IMR-90 (cell line): Measurements from ENCODE around the gene OR2AJ1. TPM values are rescaled to one million over a fixed set of nuclear protein-coding genes. Genes with fewer than 3 reads are reported as not detected.

ENCODE experiments used
- ATAC-seq: fragments of 200-7000 bp; cut with Tn5 transposase; 2 replicates; pipeline ENCODE4 v1.9.1; 2020; ENCODE audit warnings: low read depth, mild to moderate bottlenecking, moderate library complexity
- BruUV-seq: library from RNA; stranded (reverse); fragments of 400-500 nt; replicated peaks from 2 replicates; lab custom pipeline; 2021; lab: Mats Ljungman, UMichigan
- CTCF ChIA-PET: fragments of 300-600 bp; formaldehyde crosslinking; extraction: SDS; loops from one replicate; lab custom pipeline; 2021; ENCODE audit warnings: antibody characterized with exemption; lab: Yijun Ruan, JAX
- POLR2A ChIA-PET: fragments of 300-600 bp; sonication (Branson Sonifier 250); formaldehyde crosslinking; loops from one replicate; lab custom pipeline; 2022; ENCODE audit warnings: antibody characterized with exemption; ENCODE audit not compliant: unreplicated experiment; lab: Charles Lee
- DNase-seq: peaks from one replicate; pipeline ENCODE4 v3.0.0; 2013
- H2AFZ ChIP-seq: replicated peaks from 2 replicates; pipeline ENCODE3; 2013; ENCODE audit warnings: low read length, mild to moderate bottlenecking; ENCODE audit not compliant: poor library complexity
- H2AK5ac ChIP-seq: 2 replicates; pipeline ENCODE4 v1.6.1; 2013; ENCODE audit warnings: low read depth, low read length, inconsistent platforms
- H2AK9ac ChIP-seq: replicated peaks from 2 replicates; pipeline ENCODE3; 2013; ENCODE audit warnings: mild to moderate bottlenecking, low read depth, low read length, moderate library complexity; ENCODE audit not compliant: poor library complexity
- H2BK120ac ChIP-seq: 2 replicates; pipeline ENCODE4 v1.6.1; 2013; ENCODE audit warnings: low read depth, low read length, inconsistent platforms
- H2BK15ac ChIP-seq: 3 replicates; pipeline ENCODE4 v1.6.1; 2013; ENCODE audit warnings: low read depth, low read length, inconsistent platforms
- H2BK20ac ChIP-seq: 2 replicates; pipeline ENCODE4 v1.6.1; 2013; ENCODE audit warnings: low read depth, mild to moderate bottlenecking, inconsistent platforms, low read length, moderate library complexity
- H2BK5ac ChIP-seq: 2 replicates; pipeline ENCODE4 v1.6.1; 2013; ENCODE audit warnings: mild to moderate bottlenecking, low read depth, low read length, inconsistent platforms; ENCODE audit not compliant: poor library complexity, severe bottlenecking
- H3K14ac ChIP-seq: replicated peaks from 2 replicates; pipeline ENCODE4 v1.6.1; 2013; ENCODE audit warnings: low read depth, low read length, inconsistent platforms
- H3K18ac ChIP-seq: 2 replicates; pipeline ENCODE4 v1.6.1; 2013; ENCODE audit warnings: low read depth, low read length, control low read depth
- H3K23ac ChIP-seq: 2 replicates; pipeline ENCODE4 v1.6.1; 2013; ENCODE audit warnings: low read depth, low read length, inconsistent platforms
- H3K27ac ChIP-seq: 2 replicates; pipeline ENCODE4 v1.5.1; 2013; ENCODE audit warnings: mild to moderate bottlenecking, control low read depth, low read length; ENCODE audit not compliant: insufficient read depth
- H3K27me3 ChIP-seq: 2 replicates; pipeline ENCODE4 v1.6.1; 2013; ENCODE audit warnings: low read length; ENCODE audit not compliant: control insufficient read depth, insufficient read depth
- H3K36me3 ChIP-seq: 2 replicates; pipeline ENCODE4 v1.6.1; 2013; ENCODE audit warnings: low read length, mixed read lengths; ENCODE audit not compliant: control insufficient read depth, insufficient read depth
- H3K4ac ChIP-seq: 2 replicates; pipeline ENCODE4 v1.6.1; 2013; ENCODE audit warnings: low read depth, low read length, inconsistent platforms
- H3K4me1 ChIP-seq: 2 replicates; pipeline ENCODE4 v1.6.1; 2013; ENCODE audit warnings: low read length, mixed read lengths; ENCODE audit not compliant: control insufficient read depth, insufficient read depth
- H3K4me2 ChIP-seq: 2 replicates; pipeline ENCODE4 v1.6.1; 2013; ENCODE audit warnings: low read depth, mild to moderate bottlenecking, control low read depth, low read length, moderate library complexity
- H3K4me3 ChIP-seq: 2 replicates; pipeline ENCODE4 v1.5.1; 2013; ENCODE audit warnings: low read depth, mild to moderate bottlenecking, control low read depth, low read length, moderate library complexity; ENCODE audit not compliant: insufficient read depth
- H3K56ac ChIP-seq: 2 replicates; pipeline ENCODE4 v1.6.1; 2013; ENCODE audit warnings: low read length, inconsistent platforms; ENCODE audit not compliant: insufficient read depth; ENCODE audit errors: extremely low read depth
- H3K79me1 ChIP-seq, 2 experiments: 2 replicates each; pipeline ENCODE4 v1.6.1; 2013; ENCODE audit warnings: low read length in 2 of 2, inconsistent platforms in 1 of 2, low read depth in 1 of 2
- H3K9ac ChIP-seq: 2 replicates; pipeline ENCODE4 v1.6.1; 2013; ENCODE audit warnings: low read depth, low read length, control low read depth
- H3K9me1 ChIP-seq: 2 replicates; pipeline ENCODE4 v1.6.1; 2013; ENCODE audit warnings: low read length, inconsistent platforms; ENCODE audit not compliant: insufficient read depth
- H3K9me3 ChIP-seq: 2 replicates; pipeline ENCODE4 v1.6.1; 2013; ENCODE audit warnings: low read length; ENCODE audit not compliant: control insufficient read depth, insufficient read depth
- H4K20me1 ChIP-seq: 2 replicates; pipeline ENCODE4 v1.6.1; 2013; ENCODE audit warnings: low read length, inconsistent platforms; ENCODE audit not compliant: insufficient read depth
- H4K5ac ChIP-seq: 2 replicates; pipeline ENCODE4 v1.6.1; 2013; ENCODE audit warnings: mild to moderate bottlenecking, low read depth, low read length, control low read depth
- H4K8ac ChIP-seq, 2 experiments: 2 replicates each; pipeline ENCODE4 v1.6.1; 2013; ENCODE audit warnings: low read depth in 2 of 2, low read length in 2 of 2, control low read depth in 1 of 2, inconsistent platforms in 1 of 2
- H4K91ac ChIP-seq: 2 replicates; pipeline ENCODE4 v1.6.1; 2013; ENCODE audit warnings: low read depth, low read length, inconsistent platforms; ENCODE audit not compliant: insufficient read depth
- CHD1 ChIP-seq: IDR thresholded peaks from 2 replicates; pipeline ENCODE4 v1.6.1; 2012; ENCODE audit warnings: low read depth, low read length, improper control_type of control experiment
- CTCF ChIP-seq: conservative IDR thresholded peaks from 2 replicates; pipeline ENCODE4 v1.5.1; 2012; ENCODE audit warnings: mild to moderate bottlenecking, low read depth, low read length, improper control_type of control experiment
- FOS ChIP-seq: fragments of 150-350 bp; IDR thresholded peaks from 2 replicates; pipeline ENCODE4 v1.6.1; 2016; ENCODE audit warnings: low read depth, low read length
- MAFK ChIP-seq: IDR thresholded peaks from 2 replicates; pipeline ENCODE4 v1.6.1; 2012; ENCODE audit warnings: low read depth, low read length, improper control_type of control experiment
- NFE2L2 ChIP-seq: fragments of 150-350 bp; IDR thresholded peaks from 2 replicates; pipeline ENCODE4 v1.6.1; 2016; ENCODE audit warnings: low read depth, mild to moderate bottlenecking, low read length
- POLR2A ChIP-seq: IDR thresholded peaks from 2 replicates; pipeline ENCODE4 v1.6.1; 2012; ENCODE audit warnings: mild to moderate bottlenecking, low read depth, low read length
- RFX5 ChIP-seq: IDR thresholded peaks from 2 replicates; pipeline ENCODE4 v1.8.0; 2012; ENCODE audit warnings: low read depth, mild to moderate bottlenecking, low read length, moderate library complexity
- SMC3 ChIP-seq: fragments of 150-350 bp; IDR thresholded peaks from 2 replicates; pipeline ENCODE4 v1.6.1; 2016; ENCODE audit warnings: low read depth, mild to moderate bottlenecking, antibody characterized with exemption, low read length, moderate library complexity
- WGBS, 2 experiments: methylation state at CpG; one replicate each; pipeline versions ENCODE4 v1.1.5 to v1.1.7; 2013; ENCODE audit warnings: missing lambda C conversion rate in 2 of 2; ENCODE audit not compliant: insufficient read length in 1 of 2; ENCODE audit errors: extremely low coverage in 2 of 2; 5-methylcytosine and 5-hydroxymethylcytosine counted together
- dilution Hi-C: fragments of 300-500 bp; cut with HindIII; formaldehyde crosslinking; loops from one replicate; pipeline ENCODE4 v1.14.3; 2018; ENCODE audit warnings: low sequenced_read_pairs; ENCODE audit not compliant: unreplicated experiment
- in situ Hi-C: fragments of 300-500 bp; cut with MboI; formaldehyde crosslinking; loops from 3 replicates; pipeline ENCODE4 v1.14.3; 2019; ENCODE audit warnings: low sequenced_read_pairs, inconsistent platforms, mixed read lengths
- intact Hi-C: fragments of 100-400 bp; cut with micrococcal nuclease; formaldehyde crosslinking; loops from 2 replicates; pipeline ENCODE4 v1.10.0; 2022
- polyA plus RNA-seq, 3 experiments: library from polyadenylated mRNA; depleted of rRNA; stranded (reverse); fragments of >200 nt; gene quantifications; 2 replicates each; pipeline ENCODE4 v1.2.3, GENCODE V29; 2012; ENCODE audit warnings: low replicate concordance in 1 of 3
- total RNA-seq: library from RNA; depleted of rRNA; stranded (reverse); fragments of >200 nt; gene quantifications from 2 replicates; pipeline ENCODE4 v1.2.3, GENCODE V29; 2012

Gene OR2AJ1
- total and polyA plus RNA-seq, 2 of the 4 experiments (the other 2 are of a cell fraction): not detected

GRCh38 chr1:247919952-247920351 is 4.7 kb upstream of the OR2AJ1 start, which contains the start of gene OR2T8:
Gene OR2T8 (plus strand): TSS chr1:247920252. CDS start chr1:247921018, 766 bp downstream.
- WGBS, 2 experiments: no CpG with 5 or more reads among the region's 2 CpGs
- no peak within 1 kb of the TSS for H4K91ac ChIP-seq
- H4K20me1 ChIP-seq: no peaks in the 10 kb centered on the region
- no peak within 1 kb of the TSS for H3K4me3 ChIP-seq
- peaks cover 12% of the 10 kb centered on the region; the same call in 1 of the 2 replicates for H3K9me3 ChIP-seq
- H3K4me1 ChIP-seq: no peaks in the 10 kb centered on the region
- TF ChIP-seq MAFK (no peak), SMC3 (no peak), CHD1 (no peak), FOS (no peak), CTCF (no peak), NFE2L2 (no peak), RFX5 (no peak), POLR2A (no peak)
- no peak within 1 kb of the TSS for H2AFZ ChIP-seq
- H3K56ac ChIP-seq: no peak within 1 kb of the TSS
- no peak within 1 kb of the TSS for H3K4ac ChIP-seq
- no peak within 1 kb of the TSS for H2BK120ac ChIP-seq
- in situ Hi-C loops: no loop called here
- no peak within 1 kb of the TSS for H2BK20ac ChIP-seq
- no peak within 1 kb of the TSS for H3K9ac ChIP-seq
- H3K4me2 ChIP-seq: no peak within 1 kb of the TSS
- CTCF ChIA-PET: no interaction called here
- H2AK9ac ChIP-seq: no peak within 1 kb of the TSS
- no peak within 1 kb of the TSS for H2AK5ac ChIP-seq
- H3K79me1 ChIP-seq: no peaks in the 10 kb centered on the region
- no TSS peak for BruUV-seq
- H3K18ac ChIP-seq: no peak within 1 kb of the TSS
- dilution Hi-C loops: no loop called here
- no peaks in the 10 kb centered on the region for H3K27me3 ChIP-seq
- ATAC-seq (no peak), DNase-seq (no peak)
- H4K5ac ChIP-seq: no peak within 1 kb of the TSS
- H3K27ac ChIP-seq: no peak within 1 kb of the TSS
- POLR2A ChIA-PET: no interaction called here
- intact Hi-C loops: loop anchor here (5.0 kb wide), 1 partner anchor 67 kb away; no protein-coding TSS in a partner anchor
- H4K8ac ChIP-seq: no peak within 1 kb of the TSS
- no peak within 1 kb of the TSS for H2BK5ac ChIP-seq
- no peak within 1 kb of the TSS for H3K14ac ChIP-seq
- no peaks in the 10 kb centered on the region for H3K36me3 ChIP-seq
- no peak within 1 kb of the TSS for H3K23ac ChIP-seq
- H2BK15ac ChIP-seq: no peak within 1 kb of the TSS
- no peaks in the 10 kb centered on the region for H3K9me1 ChIP-seq
